Gastroesophageal sphincter (tissue), 3 donors: ENCODE measurements around the gene CDH1.

Experiments
- POLR2A ChIP-seq, 2 donors: fragments of 450-650 bp; IDR thresholded peaks; one replicate each; pipeline ENCODE4 v1.6.1; 2017; ENCODE audit warnings: antibody characterized with exemption in 2 of 2, mild to moderate bottlenecking in 2 of 2, moderate library complexity in 1 of 2
- TF ChIP-seq, protein P1 (sequence below), 4 experiments: fragments of 200-600 bp in 2 of 4; fragments of 450-650 bp in 2 of 4; sonication (generic) in 1 of 4; IDR thresholded peaks; one replicate each; pipeline ENCODE4 v1.5.1; 2017 to 2019; ENCODE audit warnings: antibody characterized with exemption in 4 of 4, mild to moderate bottlenecking in 2 of 4, moderate library complexity in 2 of 4

DNA sequence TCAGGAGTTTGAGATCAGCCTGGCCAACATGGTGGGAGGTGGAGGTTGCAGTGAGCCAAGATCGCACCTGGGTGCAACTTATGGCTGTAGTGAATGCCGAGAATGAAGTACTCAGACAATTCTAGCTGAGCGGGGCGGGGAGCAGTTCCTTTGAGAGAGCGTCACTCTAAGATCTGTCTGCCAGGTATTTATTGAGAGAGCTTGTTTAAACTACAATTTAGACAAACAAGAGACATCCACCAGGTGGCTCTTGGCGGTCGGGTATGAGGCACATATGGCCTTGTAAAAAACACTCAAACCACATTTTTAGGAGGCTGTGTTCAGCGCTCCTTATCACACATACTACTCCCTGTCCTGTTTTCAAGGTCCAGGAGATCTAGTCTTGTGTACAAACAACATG lies 40.6 kb upstream of the CDH1 start:
- no peak for TF ChIP-seq POLR2A (IDR thresholded peaks at IDR 0.05)
- TF ChIP-seq, protein P1, sequence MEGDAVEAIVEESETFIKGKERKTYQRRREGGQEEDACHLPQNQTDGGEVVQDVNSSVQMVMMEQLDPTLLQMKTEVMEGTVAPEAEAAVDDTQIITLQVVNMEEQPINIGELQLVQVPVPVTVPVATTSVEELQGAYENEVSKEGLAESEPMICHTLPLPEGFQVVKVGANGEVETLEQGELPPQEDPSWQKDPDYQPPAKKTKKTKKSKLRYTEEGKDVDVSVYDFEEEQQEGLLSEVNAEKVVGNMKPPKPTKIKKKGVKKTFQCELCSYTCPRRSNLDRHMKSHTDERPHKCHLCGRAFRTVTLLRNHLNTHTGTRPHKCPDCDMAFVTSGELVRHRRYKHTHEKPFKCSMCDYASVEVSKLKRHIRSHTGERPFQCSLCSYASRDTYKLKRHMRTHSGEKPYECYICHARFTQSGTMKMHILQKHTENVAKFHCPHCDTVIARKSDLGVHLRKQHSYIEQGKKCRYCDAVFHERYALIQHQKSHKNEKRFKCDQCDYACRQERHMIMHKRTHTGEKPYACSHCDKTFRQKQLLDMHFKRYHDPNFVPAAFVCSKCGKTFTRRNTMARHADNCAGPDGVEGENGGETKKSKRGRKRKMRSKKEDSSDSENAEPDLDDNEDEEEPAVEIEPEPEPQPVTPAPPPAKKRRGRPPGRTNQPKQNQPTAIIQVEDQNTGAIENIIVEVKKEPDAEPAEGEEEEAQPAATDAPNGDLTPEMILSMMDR (IDR thresholded peaks at IDR 0.05), result no peak
